Psoas muscle (tissue), 8 donors: Measurements from ENCODE around the gene HTT. TPM values are rescaled to one million over a fixed set of nuclear protein-coding genes. Genes with fewer than 3 reads are reported as not detected.
A peak's percentile ranks its signal among the peaks of the same experiment; 100 is the strongest.

Source experiments
- ATAC-seq, 4 donors: fragments of 200-7000 bp; cut with Tn5 transposase; one replicate each; pipeline ENCODE4 v1.9.1; 2020; ENCODE audit warnings: moderate library complexity in 3 of 4, mild to moderate bottlenecking in 2 of 4
- DNase-seq, 2 donors: peaks; one replicate each; pipeline ENCODE4 v3.0.0-alpha.2; 2020
- H3K27ac ChIP-seq: fragments of 200-600 bp; one replicate; pipeline ENCODE4 v1.8.0; 2022
- H3K27me3 ChIP-seq, 3 donors: fragments of 200-600 bp in 1 of 3; one replicate each; pipeline versions ENCODE4 v1.6.1 to v1.8.0; 2013 to 2022; ENCODE audit warnings: low read length in 2 of 3, mild to moderate bottlenecking in 2 of 3, moderate library complexity in 1 of 3; ENCODE audit not compliant: insufficient read depth in 3 of 3
- H3K36me3 ChIP-seq, 2 donors: fragments of 200-600 bp in 1 of 2; one replicate each; pipeline versions ENCODE4 v1.6.1 to v1.8.0; 2013 to 2022; ENCODE audit warnings: low read depth in 1 of 2, mild to moderate bottlenecking in 1 of 2, moderate library complexity in 1 of 2; ENCODE audit not compliant: insufficient read depth in 1 of 2
- H3K4me1 ChIP-seq: fragments of 200-600 bp; one replicate; pipeline ENCODE4 v1.8.0; 2022
- H3K4me3 ChIP-seq: fragments of 200-600 bp; one replicate; pipeline ENCODE4 v1.8.0; 2022; ENCODE audit warnings: mild to moderate bottlenecking
- H3K9me3 ChIP-seq: fragments of 200-600 bp; one replicate; pipeline ENCODE4 v1.8.0; 2022
- WGBS, 3 donors: extraction: QIAGEN DNeasy Blood & Tissue Kit; methylation state at CpG; one replicate each; pipeline versions ENCODE4 v1.1.6 to v1.1.7; 2013; 5-methylcytosine and 5-hydroxymethylcytosine counted together
- intact Hi-C, 2 donors: fragments of 100-400 bp; cut with DNase I; formaldehyde crosslinking; loops; one replicate each; pipeline versions ENCODE4 v1.11.0 to v1.14.2; 2022
- polyA plus RNA-seq, 3 donors: library from polyadenylated mRNA; stranded (reverse); fragments of 200-250 nt; gene quantifications; one replicate each; pipeline ENCODE4 v1.2.3, GENCODE V29; 2013
- total RNA-seq, 4 donors: library from RNA; stranded (reverse); fragmentation: NEBNext Ultra II Directional in 2 of 4; extraction: Animal tissue kit (Norgen Biotek cat#: 25700) in 2 of 4; gene quantifications; one replicate each; pipeline versions ENCODE4 v1.2.1 to v1.2.4, GENCODE V29; 2021 to 2023
- TF ChIP-seq, protein P1 (sequence below): fragments of 200-600 bp; IDR thresholded peaks from one replicate; pipeline ENCODE4 v1.8.0; 2022; ENCODE audit warnings: antibody characterized with exemption
- donor health status: healthy with polysubstance abuse.
- donor health status: DM: no; HTN: no; CAD: no; lungs with moderate emphysema.
- donor health status: Bipolar disorder and iron deficiency.
- donor health status: healthy.
- donor health status: DM: yes; HTN: yes; CAD: no.
- donor health status: DM: no; HTN: no; CAD: no.
- donor health status: DM: no; HTN: no; CAD: no.
- donor health status: DM: yes; HTN: yes; CAD: no.

HTT gene
- total and polyA plus RNA-seq, 7 donors: 6.7 to 39.9 (median 29.6) TPM

DNA sequence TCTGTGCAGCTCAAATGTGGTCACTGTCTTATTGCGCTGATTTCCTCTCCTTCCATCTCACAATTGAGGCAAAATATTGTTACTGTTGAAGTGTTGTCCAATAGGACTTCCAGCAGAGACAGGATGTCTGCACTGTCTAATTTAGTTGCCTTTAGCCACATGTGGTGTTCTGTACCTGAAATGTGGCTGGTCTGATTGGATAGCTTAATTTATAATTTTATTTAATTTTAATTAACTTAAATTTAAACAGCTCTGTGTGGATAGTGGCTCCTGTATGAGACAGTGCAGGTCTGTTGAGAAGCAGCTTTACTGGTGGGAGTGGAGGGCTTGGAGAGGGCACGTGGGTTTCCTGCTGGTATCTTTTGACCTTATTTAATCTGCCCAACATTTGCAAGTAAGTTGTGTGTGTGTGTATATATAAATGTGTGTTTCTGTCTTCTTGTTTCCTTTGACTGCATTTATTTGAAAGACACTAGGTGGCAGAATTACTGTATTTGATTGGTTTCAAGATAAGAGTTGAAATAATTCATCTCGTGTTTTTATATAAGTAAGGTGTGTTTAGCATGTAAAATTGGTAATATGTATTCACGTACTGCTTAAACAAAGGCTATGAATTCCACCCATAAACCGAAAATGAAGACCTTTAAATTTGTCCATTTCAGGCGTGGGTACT lies 119.2 kb downstream of the HTT start:
- ATAC-seq: no peak
- no peak overlapping the region for H3K4me3 ChIP-seq
- 74 to 77% (median 75%) methylated on average over 6 of the region's 6 CpGs for WGBS, 3 donors
- H3K27me3 ChIP-seq: no peaks in the 10 kb centered on the region
- H3K27ac ChIP-seq: no peak overlapping the region
- H3K4me1 ChIP-seq: no peaks in the 10 kb centered on the region
- intact Hi-C loops: loop anchor here in 1 of 2 donors (5.0 kb wide), 1 partner anchor 249 kb away; the partner anchor contains the start of gene HGFAC
- H3K9me3 ChIP-seq: no peaks in the 10 kb centered on the region
- TF ChIP-seq, protein P1, sequence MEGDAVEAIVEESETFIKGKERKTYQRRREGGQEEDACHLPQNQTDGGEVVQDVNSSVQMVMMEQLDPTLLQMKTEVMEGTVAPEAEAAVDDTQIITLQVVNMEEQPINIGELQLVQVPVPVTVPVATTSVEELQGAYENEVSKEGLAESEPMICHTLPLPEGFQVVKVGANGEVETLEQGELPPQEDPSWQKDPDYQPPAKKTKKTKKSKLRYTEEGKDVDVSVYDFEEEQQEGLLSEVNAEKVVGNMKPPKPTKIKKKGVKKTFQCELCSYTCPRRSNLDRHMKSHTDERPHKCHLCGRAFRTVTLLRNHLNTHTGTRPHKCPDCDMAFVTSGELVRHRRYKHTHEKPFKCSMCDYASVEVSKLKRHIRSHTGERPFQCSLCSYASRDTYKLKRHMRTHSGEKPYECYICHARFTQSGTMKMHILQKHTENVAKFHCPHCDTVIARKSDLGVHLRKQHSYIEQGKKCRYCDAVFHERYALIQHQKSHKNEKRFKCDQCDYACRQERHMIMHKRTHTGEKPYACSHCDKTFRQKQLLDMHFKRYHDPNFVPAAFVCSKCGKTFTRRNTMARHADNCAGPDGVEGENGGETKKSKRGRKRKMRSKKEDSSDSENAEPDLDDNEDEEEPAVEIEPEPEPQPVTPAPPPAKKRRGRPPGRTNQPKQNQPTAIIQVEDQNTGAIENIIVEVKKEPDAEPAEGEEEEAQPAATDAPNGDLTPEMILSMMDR: peak; percentile 38
- peaks cover 0 to 68% of the 10 kb centered on the region in 2 donors for H3K36me3 ChIP-seq
- no peak for DNase-seq

DNA sequence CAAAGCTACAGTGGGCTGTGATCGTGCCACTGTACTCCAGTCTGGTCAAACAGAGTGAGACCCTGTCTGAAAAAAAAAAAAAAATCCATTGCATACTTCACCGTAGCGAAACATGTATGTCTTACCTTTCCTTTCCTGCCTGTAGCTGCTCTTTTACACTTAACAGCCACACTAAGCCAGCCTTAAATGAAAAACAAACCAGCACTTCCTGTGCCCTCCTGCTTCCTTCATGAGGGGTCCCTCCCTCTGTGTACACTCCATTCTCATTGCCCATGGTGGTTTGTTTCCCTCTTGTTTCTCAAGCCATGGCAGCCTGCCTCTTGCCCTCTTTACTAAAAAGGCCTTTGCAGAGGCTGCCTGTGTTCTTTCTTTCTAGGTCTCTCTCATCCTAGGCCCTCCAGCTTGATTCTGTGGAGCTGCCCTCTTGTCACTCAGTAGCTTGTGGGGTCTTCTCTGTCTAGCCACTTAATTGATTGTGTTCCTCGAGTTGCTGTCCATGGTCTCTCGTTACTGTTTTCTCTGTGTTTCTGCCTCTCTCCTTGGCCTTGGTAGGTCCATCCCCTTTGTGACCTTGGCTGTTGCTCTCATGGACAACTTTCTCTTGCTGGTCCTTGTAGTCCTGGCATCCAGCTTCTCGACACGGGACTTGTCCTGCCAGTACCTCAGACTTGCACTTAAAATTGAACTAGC lies 122.3 kb downstream of the HTT start:
- no peaks in the 10 kb centered on the region for H3K9me3 ChIP-seq
- DNase-seq (no peak), ATAC-seq (no peak)
- peaks cover 0 to 45% of the 10 kb centered on the region in 2 donors for H3K36me3 ChIP-seq
- H3K4me1 ChIP-seq: peaks cover 25% of the 10 kb centered on the region
- H3K27me3 ChIP-seq: no peaks in the 10 kb centered on the region
- TF ChIP-seq, protein P1: no peak
- no peak overlapping the region for H3K27ac ChIP-seq
- intact Hi-C loops: loop anchor here (5.0 kb wide), 2 partner anchors 145 to 245 kb away; partner anchors contain the start of gene HGFAC (in 1 of the 2)
- no peak overlapping the region for H3K4me3 ChIP-seq
- WGBS, 3 donors: 89 to 97% (median 94%) methylated on average over 7 of the region's 7 CpGs

DNA sequence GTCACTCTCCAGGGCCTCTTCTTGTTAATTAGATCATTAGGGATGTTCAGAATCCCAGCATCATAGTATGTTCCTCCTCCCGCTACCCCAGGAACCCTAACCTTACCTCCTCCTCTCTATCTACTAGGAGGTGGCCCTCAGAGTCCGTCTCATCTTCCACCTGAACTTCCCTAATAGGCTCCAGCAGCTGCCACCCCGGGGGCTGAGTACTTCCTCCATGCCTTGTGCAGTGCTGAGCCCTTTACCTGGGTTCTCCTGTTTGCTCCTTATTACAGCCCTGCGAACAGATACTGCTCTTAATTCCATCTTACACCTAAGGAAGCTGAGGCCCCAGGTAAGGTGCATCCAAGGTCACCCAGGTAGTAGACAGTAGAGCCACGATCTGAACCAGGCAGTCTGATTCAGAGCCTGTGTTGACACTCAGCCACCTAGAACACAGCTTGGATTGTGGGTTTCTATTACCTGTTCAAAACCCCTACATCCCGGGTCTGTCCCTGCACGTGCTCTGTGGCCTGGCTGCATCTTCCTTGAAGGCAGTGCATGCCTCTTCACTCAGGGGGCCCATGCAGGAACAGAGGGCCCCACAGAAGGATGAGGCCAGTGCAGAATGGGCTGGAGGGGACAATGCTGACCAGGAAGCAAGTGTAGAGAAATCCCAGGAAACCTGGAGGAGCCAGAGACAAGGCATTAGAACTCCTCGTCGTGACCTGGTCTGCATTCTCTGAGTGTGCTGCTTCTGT lies 123.1 kb downstream of the HTT start:
- no peak overlapping the region for H3K4me3 ChIP-seq
- intact Hi-C loops: loop anchor here (5.0 kb wide), 2 partner anchors 145 to 245 kb away; partner anchors contain the start of gene HGFAC (in 1 of the 2)
- peaks cover 30% of the 10 kb centered on the region for H3K4me1 ChIP-seq
- H3K36me3 ChIP-seq: peaks cover 0 to 39% of the 10 kb centered on the region in 2 donors
- TF ChIP-seq, protein P1: no peak
- WGBS, 3 donors: 93 to 97% (median 97%) methylated on average over 9 of the region's 9 CpGs
- no peak for ATAC-seq
- H3K27me3 ChIP-seq: no peaks in the 10 kb centered on the region
- H3K27ac ChIP-seq: no peak overlapping the region
- H3K9me3 ChIP-seq: no peaks in the 10 kb centered on the region
- DNase-seq: no peak

DNA sequence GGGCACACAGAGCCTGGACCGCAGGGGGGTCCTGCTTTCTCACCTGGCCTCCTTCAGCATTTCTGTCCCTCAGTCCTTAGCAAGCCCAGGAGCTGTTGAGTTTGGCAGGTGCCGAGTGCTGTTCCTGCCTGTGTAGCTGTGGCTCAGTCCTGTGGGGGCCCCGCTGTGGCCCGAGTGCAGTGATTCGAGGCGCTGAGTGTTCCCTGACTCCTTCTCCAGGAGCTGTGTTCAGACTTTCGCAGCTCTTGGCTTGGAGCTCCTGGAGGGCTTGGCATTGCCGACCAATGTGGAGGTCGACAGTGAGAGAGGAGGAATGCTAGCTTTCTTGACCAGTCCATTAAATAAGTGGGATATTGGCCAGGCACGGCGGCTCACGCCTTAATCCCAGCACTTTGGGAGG lies 124.4 kb downstream of the HTT start:
- 79 to 89% (median 84%) methylated on average over 12 of the region's 12 CpGs for WGBS, 3 donors
- Histone ChIP-seq H3K36me3 (peaks cover 0 to 33% of the 10 kb centered on the region in 2 donors), H3K27ac (no peak overlapping the region), H3K4me1 (peaks cover 44% of the 10 kb centered on the region), H3K27me3 (no peaks in the 10 kb centered on the region), H3K9me3 (no peaks in the 10 kb centered on the region), H3K4me3 (no peak overlapping the region)
- DNase-seq: no peak
- TF ChIP-seq, protein P1: no peak
- no peak for ATAC-seq
- intact Hi-C loops: loop anchor here (5.0 kb wide), 2 partner anchors 143 to 243 kb away; partner anchors contain the start of gene HGFAC (in 1 of the 2)
